Mesendoderm (in vitro differentiated cells): ENCODE measurements around the gene SLC30A1.
"Not testable (repeated sequence)": the region's sequence is repeated elsewhere in the genome, so short reads cannot be mapped to it uniquely, and the experiment has no call there.

Experiments used
- DNase-seq: peaks from one replicate; pipeline ENCODE4 v3.0.0; 2013
- H2AK5ac ChIP-seq: 2 replicates; pipeline ENCODE4 v1.6.1; 2013; ENCODE audit warnings: low read length, inconsistent platforms
- H2BK120ac ChIP-seq: 2 replicates; pipeline ENCODE4 v1.6.1; 2013; ENCODE audit warnings: low read depth, mild to moderate bottlenecking, low read length, moderate library complexity, mixed read lengths
- H2BK15ac ChIP-seq: replicated peaks from 2 replicates; pipeline ENCODE4 v1.6.1; 2013; ENCODE audit warnings: low read depth, mild to moderate bottlenecking, moderate library complexity
- H2BK5ac ChIP-seq: 2 replicates; pipeline ENCODE4 v1.6.1; 2013; ENCODE audit warnings: low read length, inconsistent platforms
- H3K18ac ChIP-seq: 2 replicates; pipeline ENCODE4 v1.6.1; 2013; ENCODE audit warnings: mild to moderate bottlenecking, low read length, mixed read lengths
- H3K23ac ChIP-seq: one replicate; pipeline ENCODE4 v1.6.1; 2013; ENCODE audit warnings: low read length
- H3K27ac ChIP-seq: 2 replicates; pipeline ENCODE4 v1.5.1; 2013; ENCODE audit warnings: low read depth, mild to moderate bottlenecking, inconsistent platforms, low read length, moderate library complexity
- H3K27me3 ChIP-seq: 2 replicates; pipeline ENCODE4 v1.6.1; 2013; ENCODE audit warnings: low read length, control low read depth, mild to moderate bottlenecking, inconsistent platforms; ENCODE audit not compliant: insufficient read depth, poor library complexity
- H3K36me3 ChIP-seq: 2 replicates; pipeline ENCODE4 v1.6.1; 2013; ENCODE audit warnings: low read length, inconsistent platforms; ENCODE audit not compliant: control insufficient read depth, insufficient read depth
- H3K4ac ChIP-seq: one replicate; pipeline ENCODE4 v1.6.1; 2013; ENCODE audit warnings: low read depth, mild to moderate bottlenecking, low read length, moderate library complexity
- H3K4me1 ChIP-seq: 2 replicates; pipeline ENCODE4 v1.6.1; 2013; ENCODE audit warnings: low read depth, low read length, inconsistent platforms; ENCODE audit not compliant: control insufficient read depth
- H3K4me2 ChIP-seq: 2 replicates; pipeline ENCODE4 v1.6.1; 2013; ENCODE audit warnings: low read length
- H3K4me3 ChIP-seq: 2 replicates; pipeline ENCODE4 v1.5.1; 2013; ENCODE audit warnings: mild to moderate bottlenecking, low read length
- H3K56ac ChIP-seq: one replicate; pipeline ENCODE4 v1.6.1; 2013; ENCODE audit warnings: low read length
- H3K79me1 ChIP-seq: 2 replicates; pipeline ENCODE4 v1.6.1; 2013; ENCODE audit warnings: low read length, inconsistent platforms
- H3K79me2 ChIP-seq: 2 replicates; pipeline ENCODE4 v1.6.1; 2013; ENCODE audit warnings: mild to moderate bottlenecking, low read length; ENCODE audit not compliant: control insufficient read depth, insufficient read depth
- H3K9ac ChIP-seq: 2 replicates; pipeline ENCODE4 v1.6.1; 2013; ENCODE audit warnings: low read length, inconsistent platforms
- H4K5ac ChIP-seq: one replicate; pipeline ENCODE4 v1.6.1; 2013; ENCODE audit warnings: low read length
- H4K8ac ChIP-seq: one replicate; pipeline ENCODE4 v1.6.1; 2013; ENCODE audit warnings: low read depth, mild to moderate bottlenecking, control low read depth, low read length, moderate library complexity
- WGBS: extraction: QIAGEN DNeasy Blood & Tissue Kit; methylation state at CpG from one replicate; pipeline ENCODE4 v1.1.7; 2013; ENCODE audit warnings: low lambda C conversion rate, missing lambda C conversion rate; ENCODE audit not compliant: insufficient coverage; ENCODE audit errors: extremely low coverage; 5-methylcytosine and 5-hydroxymethylcytosine counted together

The SLC30A1 gene

DNA sequence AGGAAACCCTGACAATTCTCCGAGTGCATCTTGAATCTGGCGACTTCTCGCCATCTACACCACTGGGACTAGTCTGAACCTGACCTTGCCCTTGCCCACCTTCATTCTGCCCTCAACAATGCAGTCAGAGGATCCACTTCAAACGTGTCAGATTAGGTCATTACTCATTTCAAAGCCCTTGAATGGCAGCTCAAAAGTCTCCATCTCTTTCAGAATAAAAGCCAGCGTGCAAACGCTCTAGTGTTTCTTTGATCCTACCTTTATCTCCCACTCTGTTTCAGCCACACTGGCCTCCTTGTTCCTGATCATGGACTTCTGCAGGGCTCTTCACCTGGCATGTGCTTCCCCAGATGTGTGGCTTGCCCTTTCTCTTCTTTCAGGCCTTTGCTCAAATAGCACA lies 31.3 kb downstream of the SLC30A1 start:
- Histone ChIP-seq H2AK5ac (no peak overlapping the region), H4K5ac (no peak overlapping the region), H3K4me3 (no peak overlapping the region), H3K27me3 (no peaks in the 10 kb centered on the region), H3K9ac (no peak overlapping the region), H3K56ac (no peak overlapping the region), H3K18ac (no peak overlapping the region), H2BK15ac (no peak overlapping the region), H3K27ac (no peak overlapping the region), H3K4me2 (no peak overlapping the region), H4K8ac (no peak overlapping the region), H3K23ac (no peak overlapping the region), H3K79me2 (no peaks in the 10 kb centered on the region), H2BK5ac (no peak overlapping the region), H3K4ac (no peak overlapping the region), H3K4me1 (peaks cover 16% of the 10 kb centered on the region), H3K79me1 (no peaks in the 10 kb centered on the region), H3K36me3 (no peaks in the 10 kb centered on the region), H2BK120ac (no peak overlapping the region)
- WGBS: no CpG with 5 or more reads among the region's 6 CpGs
- no peak for DNase-seq

GRCh38 chr1:211546543-211546942 lies 32.4 kb downstream of the SLC30A1 start:
- no peak overlapping the region for H3K4me3 ChIP-seq
- no peak overlapping the region for H3K4me2 ChIP-seq
- no peak overlapping the region for H3K23ac ChIP-seq
- H2BK120ac ChIP-seq: no peak overlapping the region
- no peak overlapping the region for H3K4ac ChIP-seq
- H3K9ac ChIP-seq: no peak overlapping the region
- H4K8ac ChIP-seq: no peak overlapping the region
- WGBS: 100% methylated on average over 1 of the region's 7 CpGs
- no peak overlapping the region for H2BK15ac ChIP-seq
- H3K27me3 ChIP-seq: no peaks in the 10 kb centered on the region
- H3K27ac ChIP-seq: no peak overlapping the region
- no peak overlapping the region for H2AK5ac ChIP-seq
- no peak for DNase-seq
- H4K5ac ChIP-seq: no peak overlapping the region
- no peak overlapping the region for H3K18ac ChIP-seq
- H3K36me3 ChIP-seq: no peaks in the 10 kb centered on the region
- no peak overlapping the region for H3K56ac ChIP-seq
- peaks cover 16% of the 10 kb centered on the region for H3K4me1 ChIP-seq
- no peak overlapping the region for H2BK5ac ChIP-seq
- H3K79me1 ChIP-seq: no peaks in the 10 kb centered on the region
- H3K79me2 ChIP-seq: no peaks in the 10 kb centered on the region

DNA sequence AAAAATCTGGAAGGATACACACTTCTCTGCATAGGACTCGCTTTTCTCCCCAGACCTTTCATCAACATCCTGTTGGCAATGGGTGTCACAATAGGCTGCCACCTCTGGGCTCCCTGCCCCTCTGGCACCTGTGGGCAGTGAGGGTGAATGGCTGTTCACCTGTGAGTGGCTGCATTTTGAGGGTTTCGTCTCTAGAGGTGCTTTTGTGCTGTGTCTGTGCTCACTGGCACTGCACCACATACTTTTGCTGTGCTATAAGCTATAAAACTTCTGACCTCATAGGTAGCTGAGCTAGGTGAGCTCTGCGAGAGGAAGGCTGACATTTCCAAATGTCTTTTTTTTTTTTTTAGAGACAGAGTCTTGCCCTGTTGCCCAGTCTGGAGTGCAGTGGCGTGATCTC lies 35.9 kb downstream of the SLC30A1 start:
- no peaks in the 10 kb centered on the region for H3K79me1 ChIP-seq
- H2AK5ac ChIP-seq: no peak overlapping the region
- no peak overlapping the region for H3K9ac ChIP-seq
- no peak overlapping the region for H4K5ac ChIP-seq
- H3K56ac ChIP-seq: no peak overlapping the region
- no peak overlapping the region for H3K18ac ChIP-seq
- no peaks in the 10 kb centered on the region for H3K27me3 ChIP-seq
- no peak overlapping the region for H3K4me3 ChIP-seq
- no peaks in the 10 kb centered on the region for H3K36me3 ChIP-seq
- no peak overlapping the region for H3K23ac ChIP-seq
- no peaks in the 10 kb centered on the region for H3K79me2 ChIP-seq
- no peak overlapping the region for H3K4me2 ChIP-seq
- no peak overlapping the region for H2BK5ac ChIP-seq
- no peak overlapping the region for H2BK15ac ChIP-seq
- WGBS: no CpG with 5 or more reads among the region's 4 CpGs
- H4K8ac ChIP-seq: no peak overlapping the region
- H3K27ac ChIP-seq: no peak overlapping the region
- peaks cover 4% of the 10 kb centered on the region for H3K4me1 ChIP-seq
- no peak overlapping the region for H2BK120ac ChIP-seq
- H3K4ac ChIP-seq: no peak overlapping the region
- no peak for DNase-seq

DNA sequence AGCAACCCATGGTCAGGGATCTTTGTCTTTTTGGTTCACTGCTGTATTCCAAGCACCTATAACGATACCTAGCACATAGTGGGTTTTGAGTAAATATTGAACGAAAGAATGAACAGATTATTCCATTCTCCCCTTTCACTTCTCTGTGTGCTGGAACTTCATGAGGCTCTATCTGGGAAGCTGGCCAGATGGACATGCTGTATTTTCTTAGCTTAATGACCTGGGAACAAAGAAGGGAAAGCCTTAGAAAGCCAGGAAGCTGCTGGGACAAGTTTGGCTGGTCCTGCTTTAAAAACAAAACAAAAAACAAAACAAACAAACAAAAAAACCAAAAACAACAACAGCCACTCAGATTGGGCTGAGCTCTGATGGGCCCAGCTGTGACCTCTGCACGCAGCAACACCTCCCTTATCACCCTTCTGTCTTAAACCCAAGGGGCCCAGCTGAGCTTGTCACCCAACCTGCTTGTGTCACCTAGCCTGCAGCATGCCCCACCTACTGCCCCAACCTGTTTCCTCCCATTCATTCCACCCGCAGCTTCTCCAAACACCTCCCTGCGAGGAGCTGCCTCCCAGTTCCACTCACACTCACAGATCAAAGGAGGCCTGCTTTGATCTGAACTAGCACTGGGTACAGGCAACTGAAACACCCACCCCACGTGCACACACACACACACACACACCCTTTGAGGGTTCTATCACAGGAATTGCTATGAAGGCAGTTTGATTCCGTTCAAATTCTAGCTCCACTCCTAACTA lies 37.1 kb downstream of the SLC30A1 start:
- no peak for DNase-seq
- Histone ChIP-seq H4K8ac (no peak overlapping the region), H3K18ac (no peak overlapping the region), H2BK120ac (no peak overlapping the region), H3K56ac (peak overlapping the region; percentile 6), H4K5ac (no peak overlapping the region), H3K4ac (no peak overlapping the region), H3K4me3 (no peak overlapping the region), H3K23ac (no peak overlapping the region), H3K36me3 (no peaks in the 10 kb centered on the region), H3K27me3 (no peaks in the 10 kb centered on the region), H3K79me1 (no peaks in the 10 kb centered on the region), H2BK15ac (no peak overlapping the region), H3K9ac (no peak overlapping the region), H3K79me2 (no peaks in the 10 kb centered on the region), H3K4me1 (no peaks in the 10 kb centered on the region), H3K4me2 (no peak overlapping the region), H2AK5ac (no peak overlapping the region), H2BK5ac (no peak overlapping the region), H3K27ac (no peak overlapping the region)
- no CpG with 5 or more reads among the region's 7 CpGs for whole genome bisulfite sequencing

- Histone ChIP-seq H3K27ac (no peak overlapping the region), H3K4me1 (no peaks in the 10 kb centered on the region)
These were observed 37.7 kb downstream of the SLC30A1 start for GRCh38 chr1:211541278-211541677.

GRCh38 chr1:211540824-211541223 lies 38.1 kb downstream of the SLC30A1 start:
- not testable (repeated sequence) for H2BK15ac ChIP-seq, H3K4me1 ChIP-seq, H2BK120ac ChIP-seq, DNase-seq, H2BK5ac ChIP-seq, H3K79me1 ChIP-seq, H3K18ac ChIP-seq, H3K36me3 ChIP-seq, H4K8ac ChIP-seq, H3K79me2 ChIP-seq, H3K56ac ChIP-seq, H3K4me3 ChIP-seq, H3K4ac ChIP-seq, H3K4me2 ChIP-seq, H3K23ac ChIP-seq, H4K5ac ChIP-seq, H3K27me3 ChIP-seq, H3K9ac ChIP-seq, H2AK5ac ChIP-seq, H3K27ac ChIP-seq
- WGBS: no CpG with 5 or more reads among the region's 1 CpG

More at GRCh38 chr1:211541278-211541677, 37.7 kb downstream of the SLC30A1 start:
- no peak overlapping the region for H3K4ac ChIP-seq
- H3K23ac ChIP-seq: no peak overlapping the region
- no peak overlapping the region for H3K9ac ChIP-seq
- H2BK15ac ChIP-seq: no peak overlapping the region
- DNase-seq: no peak
- H3K36me3 ChIP-seq: no peaks in the 10 kb centered on the region
- H3K56ac ChIP-seq: no peak overlapping the region
- H3K27me3 ChIP-seq: no peaks in the 10 kb centered on the region
- H4K5ac ChIP-seq: no peak overlapping the region
- WGBS: no CpG with 5 or more reads among the region's 2 CpGs
- H3K79me1 ChIP-seq: no peaks in the 10 kb centered on the region
- no peak overlapping the region for H2BK5ac ChIP-seq
- no peak overlapping the region for H2BK120ac ChIP-seq
- no peaks in the 10 kb centered on the region for H3K79me2 ChIP-seq
- no peak overlapping the region for H2AK5ac ChIP-seq
- no peak overlapping the region for H3K4me2 ChIP-seq
- H3K18ac ChIP-seq: no peak overlapping the region
- no peak overlapping the region for H3K4me3 ChIP-seq
- no peak overlapping the region for H4K8ac ChIP-seq
